ENCODE results near the gene SUN3. TPM values are rescaled to one million over a fixed set of nuclear protein-coding genes. Genes with fewer than 3 reads are reported as not detected.

SUN3 gene
- total and polyA plus RNA-seq, 9 of the 15 experiments (the other 6 are each of a cell fraction or from before 2014, with no cell fraction given): 0.04 to 0.06 TPM; not detected in 7

DNA sequence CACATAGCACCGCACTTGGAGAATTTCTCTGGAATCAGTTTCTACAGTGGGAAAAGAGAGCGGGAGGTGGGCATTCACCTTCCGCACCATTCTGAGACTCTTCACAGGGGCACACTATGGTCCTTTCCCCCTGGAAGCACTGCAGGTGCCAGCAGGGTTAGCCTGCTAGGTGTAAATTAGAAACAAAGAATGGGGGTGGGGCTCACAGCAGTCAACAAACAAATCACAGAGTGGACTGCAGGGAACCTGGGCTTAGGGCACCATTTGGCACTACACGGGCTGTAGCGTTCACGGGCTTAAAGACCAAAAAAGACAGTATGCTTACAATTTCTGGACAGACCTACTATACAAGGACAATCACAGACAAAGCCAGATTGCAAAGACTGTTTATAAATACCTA lies 72.7 kb downstream of the SUN3 start:
- 90% methylated on average over 5 of the region's 6 CpGs for WGBS (ENCODE audit: insufficient coverage, low coverage, missing lambda C conversion rate)
- Histone ChIP-seq H4K20me1 (replicated peaks; ENCODE audit: control insufficient read depth, insufficient read depth, low read length) (no peaks in the 10 kb centered on the region), H3K9me1 (ENCODE audit: control insufficient read depth, insufficient read depth, low read length) (no peaks in the 10 kb centered on the region), H3K4me2 (ENCODE audit: insufficient read depth, low read length) (no peak overlapping the region), H3K9me3 (replicated peaks; ENCODE audit: control insufficient read depth, insufficient read depth, low read depth, low read length) (no peaks in the 10 kb centered on the region; the same call in 1 of the 2 replicates), H3K4me1 (replicated peaks in 1 of 2; ENCODE audit: control insufficient read depth in 2 of 2, insufficient read depth in 2 of 2, low read length in 2 of 2) (no peaks in the 10 kb centered on the region), H3K4me3 (no peak overlapping the region), H3K27ac (ENCODE audit: extremely low read depth, low read depth, low read length) (no peak overlapping the region), H3K36me3 (ENCODE audit: control insufficient read depth, insufficient read depth, low read length) (peaks cover 21% of the 10 kb centered on the region; the same call in 2 of the 3 replicates), H3K79me2 (ENCODE audit: control insufficient read depth, insufficient read depth, low read length) (no peaks in the 10 kb centered on the region), H3K27me3 (ENCODE audit: control insufficient read depth in 2 of 2, insufficient read depth in 2 of 2, low read length in 2 of 2) (no peaks in the 10 kb centered on the region), H3K9ac (ENCODE audit: insufficient read depth in 1 of 2, low read depth in 2 of 2, low read length in 2 of 2) (no peak overlapping the region), H2AFZ (ENCODE audit: low read depth, low read length) (no peak overlapping the region)
- CTCF ChIA-PET (ENCODE audit: low intra/inter-chr PET ratio): no interaction called here
- intact Hi-C loops (cut with micrococcal nuclease) (no loop called here), in situ Hi-C loops (cut with MboI) (no loop called here)
- BruUV-seq (replicated peaks): no TSS peak
- DNase-seq (ENCODE audit: extremely low read depth in 1 of 4, low spot score in 3 of 4): no peak
- FAIRE-seq: no peak
- ATAC-seq: no peak
- POLR2A ChIA-PET: no interaction called here
- no peak for TF ChIP-seq DMBX1 (CRISPR knock-in tag; IDR thresholded peaks at IDR 0.05; ENCODE audit: borderline replicate concordance)
- TF ChIP-seq ZFP1 (CRISPR knock-in tag; IDR thresholded peaks at IDR 0.05): no peak
- no peak for TF ChIP-seq ZNF57 (CRISPR knock-in tag; IDR thresholded peaks at IDR 0.05)
- TF ChIP-seq, protein P1, sequence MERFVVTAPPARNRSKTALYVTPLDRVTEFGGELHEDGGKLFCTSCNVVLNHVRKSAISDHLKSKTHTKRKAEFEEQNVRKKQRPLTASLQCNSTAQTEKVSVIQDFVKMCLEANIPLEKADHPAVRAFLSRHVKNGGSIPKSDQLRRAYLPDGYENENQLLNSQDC (CRISPR knock-in tag; IDR thresholded peaks at IDR 0.05): no peak
- TF ChIP-seq, protein P2, sequence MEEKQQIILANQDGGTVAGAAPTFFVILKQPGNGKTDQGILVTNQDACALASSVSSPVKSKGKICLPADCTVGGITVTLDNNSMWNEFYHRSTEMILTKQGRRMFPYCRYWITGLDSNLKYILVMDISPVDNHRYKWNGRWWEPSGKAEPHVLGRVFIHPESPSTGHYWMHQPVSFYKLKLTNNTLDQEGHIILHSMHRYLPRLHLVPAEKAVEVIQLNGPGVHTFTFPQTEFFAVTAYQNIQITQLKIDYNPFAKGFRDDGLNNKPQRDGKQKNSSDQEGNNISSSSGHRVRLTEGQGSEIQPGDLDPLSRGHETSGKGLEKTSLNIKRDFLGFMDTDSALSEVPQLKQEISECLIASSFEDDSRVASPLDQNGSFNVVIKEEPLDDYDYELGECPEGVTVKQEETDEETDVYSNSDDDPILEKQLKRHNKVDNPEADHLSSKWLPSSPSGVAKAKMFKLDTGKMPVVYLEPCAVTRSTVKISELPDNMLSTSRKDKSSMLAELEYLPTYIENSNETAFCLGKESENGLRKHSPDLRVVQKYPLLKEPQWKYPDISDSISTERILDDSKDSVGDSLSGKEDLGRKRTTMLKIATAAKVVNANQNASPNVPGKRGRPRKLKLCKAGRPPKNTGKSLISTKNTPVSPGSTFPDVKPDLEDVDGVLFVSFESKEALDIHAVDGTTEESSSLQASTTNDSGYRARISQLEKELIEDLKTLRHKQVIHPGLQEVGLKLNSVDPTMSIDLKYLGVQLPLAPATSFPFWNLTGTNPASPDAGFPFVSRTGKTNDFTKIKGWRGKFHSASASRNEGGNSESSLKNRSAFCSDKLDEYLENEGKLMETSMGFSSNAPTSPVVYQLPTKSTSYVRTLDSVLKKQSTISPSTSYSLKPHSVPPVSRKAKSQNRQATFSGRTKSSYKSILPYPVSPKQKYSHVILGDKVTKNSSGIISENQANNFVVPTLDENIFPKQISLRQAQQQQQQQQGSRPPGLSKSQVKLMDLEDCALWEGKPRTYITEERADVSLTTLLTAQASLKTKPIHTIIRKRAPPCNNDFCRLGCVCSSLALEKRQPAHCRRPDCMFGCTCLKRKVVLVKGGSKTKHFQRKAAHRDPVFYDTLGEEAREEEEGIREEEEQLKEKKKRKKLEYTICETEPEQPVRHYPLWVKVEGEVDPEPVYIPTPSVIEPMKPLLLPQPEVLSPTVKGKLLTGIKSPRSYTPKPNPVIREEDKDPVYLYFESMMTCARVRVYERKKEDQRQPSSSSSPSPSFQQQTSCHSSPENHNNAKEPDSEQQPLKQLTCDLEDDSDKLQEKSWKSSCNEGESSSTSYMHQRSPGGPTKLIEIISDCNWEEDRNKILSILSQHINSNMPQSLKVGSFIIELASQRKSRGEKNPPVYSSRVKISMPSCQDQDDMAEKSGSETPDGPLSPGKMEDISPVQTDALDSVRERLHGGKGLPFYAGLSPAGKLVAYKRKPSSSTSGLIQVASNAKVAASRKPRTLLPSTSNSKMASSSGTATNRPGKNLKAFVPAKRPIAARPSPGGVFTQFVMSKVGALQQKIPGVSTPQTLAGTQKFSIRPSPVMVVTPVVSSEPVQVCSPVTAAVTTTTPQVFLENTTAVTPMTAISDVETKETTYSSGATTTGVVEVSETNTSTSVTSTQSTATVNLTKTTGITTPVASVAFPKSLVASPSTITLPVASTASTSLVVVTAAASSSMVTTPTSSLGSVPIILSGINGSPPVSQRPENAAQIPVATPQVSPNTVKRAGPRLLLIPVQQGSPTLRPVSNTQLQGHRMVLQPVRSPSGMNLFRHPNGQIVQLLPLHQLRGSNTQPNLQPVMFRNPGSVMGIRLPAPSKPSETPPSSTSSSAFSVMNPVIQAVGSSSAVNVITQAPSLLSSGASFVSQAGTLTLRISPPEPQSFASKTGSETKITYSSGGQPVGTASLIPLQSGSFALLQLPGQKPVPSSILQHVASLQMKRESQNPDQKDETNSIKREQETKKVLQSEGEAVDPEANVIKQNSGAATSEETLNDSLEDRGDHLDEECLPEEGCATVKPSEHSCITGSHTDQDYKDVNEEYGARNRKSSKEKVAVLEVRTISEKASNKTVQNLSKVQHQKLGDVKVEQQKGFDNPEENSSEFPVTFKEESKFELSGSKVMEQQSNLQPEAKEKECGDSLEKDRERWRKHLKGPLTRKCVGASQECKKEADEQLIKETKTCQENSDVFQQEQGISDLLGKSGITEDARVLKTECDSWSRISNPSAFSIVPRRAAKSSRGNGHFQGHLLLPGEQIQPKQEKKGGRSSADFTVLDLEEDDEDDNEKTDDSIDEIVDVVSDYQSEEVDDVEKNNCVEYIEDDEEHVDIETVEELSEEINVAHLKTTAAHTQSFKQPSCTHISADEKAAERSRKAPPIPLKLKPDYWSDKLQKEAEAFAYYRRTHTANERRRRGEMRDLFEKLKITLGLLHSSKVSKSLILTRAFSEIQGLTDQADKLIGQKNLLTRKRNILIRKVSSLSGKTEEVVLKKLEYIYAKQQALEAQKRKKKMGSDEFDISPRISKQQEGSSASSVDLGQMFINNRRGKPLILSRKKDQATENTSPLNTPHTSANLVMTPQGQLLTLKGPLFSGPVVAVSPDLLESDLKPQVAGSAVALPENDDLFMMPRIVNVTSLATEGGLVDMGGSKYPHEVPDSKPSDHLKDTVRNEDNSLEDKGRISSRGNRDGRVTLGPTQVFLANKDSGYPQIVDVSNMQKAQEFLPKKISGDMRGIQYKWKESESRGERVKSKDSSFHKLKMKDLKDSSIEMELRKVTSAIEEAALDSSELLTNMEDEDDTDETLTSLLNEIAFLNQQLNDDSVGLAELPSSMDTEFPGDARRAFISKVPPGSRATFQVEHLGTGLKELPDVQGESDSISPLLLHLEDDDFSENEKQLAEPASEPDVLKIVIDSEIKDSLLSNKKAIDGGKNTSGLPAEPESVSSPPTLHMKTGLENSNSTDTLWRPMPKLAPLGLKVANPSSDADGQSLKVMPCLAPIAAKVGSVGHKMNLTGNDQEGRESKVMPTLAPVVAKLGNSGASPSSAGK (IDR thresholded peaks at IDR 0.05): no peak
- TF ChIP-seq, protein P3, sequence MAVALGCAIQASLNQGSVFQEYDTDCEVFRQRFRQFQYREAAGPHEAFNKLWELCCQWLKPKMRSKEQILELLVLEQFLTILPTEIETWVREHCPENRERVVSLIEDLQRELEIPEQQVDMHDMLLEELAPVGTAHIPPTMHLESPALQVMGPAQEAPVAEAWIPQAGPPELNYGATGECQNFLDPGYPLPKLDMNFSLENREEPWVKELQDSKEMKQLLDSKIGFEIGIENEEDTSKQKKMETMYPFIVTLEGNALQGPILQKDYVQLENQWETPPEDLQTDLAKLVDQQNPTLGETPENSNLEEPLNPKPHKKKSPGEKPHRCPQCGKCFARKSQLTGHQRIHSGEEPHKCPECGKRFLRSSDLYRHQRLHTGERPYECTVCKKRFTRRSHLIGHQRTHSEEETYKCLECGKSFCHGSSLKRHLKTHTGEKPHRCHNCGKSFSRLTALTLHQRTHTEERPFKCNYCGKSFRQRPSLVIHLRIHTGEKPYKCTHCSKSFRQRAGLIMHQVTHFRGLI (CRISPR knock-in tag; IDR thresholded peaks at IDR 0.05): no peak
